Adrenal gland (tissue), 5 donors: ENCODE results near the gene TRAF1.

Experiments used
- CTCF ChIP-seq, 6 experiments: fragments of 450-650 bp in 4 of 6; fragments of 200-600 bp in 2 of 6; sonication (generic) in 1 of 6; IDR thresholded peaks; 1 replicate in 5 of 6; 2 replicates in 1 of 6; pipeline versions ENCODE4 v1.5.1 to v1.8.0; 2016 to 2021; ENCODE audit warnings: antibody characterized with exemption in 6 of 6, mild to moderate bottlenecking in 2 of 6, moderate library complexity in 1 of 6
- POLR2A ChIP-seq, 2 donors: fragments of 450-650 bp; IDR thresholded peaks; one replicate each; pipeline ENCODE4 v1.6.1; 2017; ENCODE audit warnings: antibody characterized with exemption in 2 of 2, mild to moderate bottlenecking in 2 of 2, moderate library complexity in 1 of 2
- donor health status: DM: no; HTN: no; CAD: no.

GRCh38 chr9:120916588-120916987, 10.0 kb downstream of the TRAF1 start:
- TF ChIP-seq CTCF (IDR thresholded peaks at IDR 0.05) (peak in 4 of 6 experiments; percentile 29 to 37 (median 34)), POLR2A (IDR thresholded peaks at IDR 0.05) (no peak)
